Panc1 (cell line): ENCODE results near the gene CFAP97D2. TPM values are rescaled to one million over a fixed set of nuclear protein-coding genes. Genes with fewer than 3 reads are reported as not detected.

Source experiments
- ATAC-seq: fragments of 200-7000 bp; cut with Tn5 transposase; 2 replicates; pipeline ENCODE4 v1.9.1; 2020; ENCODE audit warnings: mild to moderate bottlenecking, moderate library complexity
- BruUV-seq: library from RNA; stranded (reverse); fragments of 400-500 nt; replicated peaks from 2 replicates; lab custom pipeline; 2021; lab: Mats Ljungman, UMichigan
- CTCF ChIA-PET: fragments of 300-600 bp; sonication (Branson Sonifier 250); formaldehyde crosslinking; loops from one replicate; lab custom pipeline; 2022; ENCODE audit warnings: antibody characterized with exemption; lab: Charles Lee
- POLR2A ChIA-PET: fragments of 300-600 bp; sonication (Branson Sonifier 250); formaldehyde crosslinking; loops from one replicate; lab custom pipeline; 2022; ENCODE audit warnings: antibody characterized with exemption; lab: Charles Lee
- DNase-seq: peaks from one replicate; pipeline ENCODE4 v3.0.0-alpha.2; 2010; ENCODE audit warnings: low read depth, low spot score
- H3K27ac ChIP-seq: 2 replicates; pipeline ENCODE4 v1.5.1; 2011; ENCODE audit warnings: mild to moderate bottlenecking, low read length, inconsistent platforms
- H3K27me3 ChIP-seq: fragments of 200-500 bp; sonication (Bioruptor generic); 2 replicates; pipeline ENCODE4 v1.6.0; 2014; ENCODE audit warnings: low read length, inconsistent platforms; ENCODE audit not compliant: control insufficient read depth, insufficient read depth
- H3K36me3 ChIP-seq: fragments of 200-500 bp; sonication (Bioruptor generic); 2 replicates; pipeline ENCODE4 v1.5.1; 2014; ENCODE audit warnings: inconsistent platforms, mild to moderate bottlenecking, low read length, moderate library complexity; ENCODE audit not compliant: control insufficient read depth, insufficient read depth
- H3K4me1 ChIP-seq: 2 replicates; pipeline ENCODE4 v1.5.1; 2011; ENCODE audit warnings: inconsistent platforms, mild to moderate bottlenecking, low read length, moderate library complexity; ENCODE audit not compliant: control insufficient read depth, insufficient read depth
- H3K4me3 ChIP-seq, 2 experiments: 2 replicates each; pipeline ENCODE4 v1.5.1; 2011 to 2012; ENCODE audit warnings: low read depth in 2 of 2, low read length in 2 of 2, mild to moderate bottlenecking in 2 of 2, inconsistent platforms in 1 of 2, moderate library complexity in 1 of 2
- H3K9me3 ChIP-seq: fragments of 200-500 bp; sonication (Bioruptor generic); 2 replicates; pipeline ENCODE4 v1.5.1; 2014; ENCODE audit warnings: low read depth, mild to moderate bottlenecking, inconsistent platforms, low read length, moderate library complexity; ENCODE audit not compliant: control insufficient read depth, insufficient read depth
- POLR2AphosphoS5 ChIP-seq: IDR thresholded peaks from 2 replicates; pipeline ENCODE4 v1.6.1; 2012; ENCODE audit warnings: mild to moderate bottlenecking, low read depth, low read length, moderate library complexity
- SIN3A ChIP-seq: IDR thresholded peaks from 2 replicates; pipeline ENCODE4 v1.6.1; 2012; ENCODE audit warnings: low read depth, mild to moderate bottlenecking, low read length, moderate library complexity, borderline replicate concordance; ENCODE audit not compliant: insufficient read depth
- TCF7L2 ChIP-seq: IDR thresholded peaks from 2 replicates; pipeline ENCODE4 v1.6.1; 2011; ENCODE audit warnings: mild to moderate bottlenecking, low read depth, low read length, inconsistent platforms
- in situ Hi-C: cut with HindIII; loops from 2 replicates; pipeline ENCODE4 v1.10.0; 2016; ENCODE audit warnings: low sequenced_read_pairs, low pct_unique_long_range_greater_than_20kb
- intact Hi-C: fragments of 100-400 bp; cut with micrococcal nuclease; formaldehyde crosslinking; loops from one replicate; pipeline ENCODE4 v1.10.0; 2022; ENCODE audit not compliant: unreplicated experiment
- total RNA-seq: library from RNA; stranded (reverse); gene quantifications from one replicate; pipeline ENCODE4 v1.2.1, GENCODE V29; 2021; ENCODE audit not compliant: unreplicated experiment
- TF ChIP-seq, protein P1 (sequence below), 2 experiments: IDR thresholded peaks; 2 replicates each; pipeline ENCODE4 v1.6.1; 2011 to 2012; ENCODE audit warnings: low read depth in 2 of 2, control low read depth in 1 of 2, low read length in 1 of 2, mild to moderate bottlenecking in 1 of 2, moderate library complexity in 1 of 2; ENCODE audit not compliant: insufficient read depth in 1 of 2
- TF ChIP-seq, protein P2 (sequence below): fragments of 450-650 bp; IDR thresholded peaks from 2 replicates; pipeline ENCODE4 v1.5.1; 2017; ENCODE audit warnings: mild to moderate bottlenecking

The CFAP97D2 gene
- total RNA-seq, 1 experiment from 2014 or later = not detected

DNA sequence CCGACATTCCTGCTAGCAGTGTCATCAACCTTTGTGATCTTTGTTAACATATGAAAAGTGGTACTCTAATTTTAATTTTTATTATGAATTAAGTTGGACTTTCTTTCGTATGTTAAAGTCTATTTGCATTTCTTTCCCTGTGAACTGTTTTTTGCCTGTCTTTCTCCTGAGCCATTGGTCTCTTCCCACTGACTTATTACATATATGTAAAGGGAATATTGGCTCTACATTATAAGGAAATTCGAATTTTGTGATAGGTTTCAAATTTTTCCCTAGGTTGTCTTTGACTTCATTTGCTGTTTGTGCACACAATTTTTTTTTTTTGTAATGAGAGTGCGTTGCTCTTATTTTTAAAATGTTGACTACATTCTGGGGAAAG, 55.2 kb downstream of the CFAP97D2 start:
- H3K9me3 ChIP-seq = no peaks in the 10 kb centered on the region
- POLR2A ChIA-PET = no interaction called here

DNA sequence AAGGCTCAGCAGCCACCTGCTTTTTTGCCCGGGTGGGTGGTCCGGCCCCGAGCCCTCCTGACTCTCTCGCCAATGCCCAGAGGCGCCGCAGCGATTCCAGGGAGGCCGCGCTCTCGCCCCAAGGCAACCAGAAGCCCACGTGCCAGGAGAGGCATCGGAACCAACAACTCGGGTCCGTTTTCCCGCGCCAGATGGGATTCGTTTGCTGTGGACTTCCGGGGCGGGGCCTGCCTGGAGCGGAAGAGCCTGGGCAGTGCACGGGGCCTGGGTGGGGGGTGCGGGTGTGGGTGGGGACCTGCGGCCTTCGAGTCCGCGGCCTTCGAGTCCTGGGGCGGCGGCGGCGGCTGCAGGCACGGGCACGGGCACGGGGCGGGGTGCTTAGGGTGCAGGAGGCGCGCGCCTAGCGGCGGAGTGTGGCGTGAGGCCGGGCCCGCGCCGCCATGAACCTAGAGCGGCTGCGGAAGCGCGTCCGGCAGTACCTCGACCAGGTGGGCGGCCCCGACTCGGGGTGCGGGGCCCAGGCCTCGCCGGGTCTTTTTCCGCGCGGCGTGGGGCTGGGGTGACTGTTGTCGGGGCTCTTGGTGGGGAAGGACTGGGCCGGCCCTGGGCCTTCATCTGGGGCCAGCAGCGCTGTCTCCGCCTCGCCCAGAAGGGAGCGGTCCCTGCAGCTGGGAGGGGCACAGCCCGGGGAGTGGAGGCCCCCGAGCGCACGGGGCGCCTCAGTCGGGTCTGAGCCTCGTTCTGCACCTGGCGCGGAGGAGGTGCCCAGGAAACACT, 55.8 kb downstream of the CFAP97D2 start, which contains the start of gene CDC16:
CDC16 (plus strand) TSS at position 253 of the 777 bp plus-strand sequence; CDS start at position 441, 188 bp downstream.
- H3K9me3 ChIP-seq = no peaks in the 10 kb centered on the region
- TF ChIP-seq TCF7L2 = no peak
- 0 out of 2 replicates have a peak, but pooled peaks have one; percentile 42 for TF ChIP-seq SIN3A
- TF ChIP-seq, protein P1, sequence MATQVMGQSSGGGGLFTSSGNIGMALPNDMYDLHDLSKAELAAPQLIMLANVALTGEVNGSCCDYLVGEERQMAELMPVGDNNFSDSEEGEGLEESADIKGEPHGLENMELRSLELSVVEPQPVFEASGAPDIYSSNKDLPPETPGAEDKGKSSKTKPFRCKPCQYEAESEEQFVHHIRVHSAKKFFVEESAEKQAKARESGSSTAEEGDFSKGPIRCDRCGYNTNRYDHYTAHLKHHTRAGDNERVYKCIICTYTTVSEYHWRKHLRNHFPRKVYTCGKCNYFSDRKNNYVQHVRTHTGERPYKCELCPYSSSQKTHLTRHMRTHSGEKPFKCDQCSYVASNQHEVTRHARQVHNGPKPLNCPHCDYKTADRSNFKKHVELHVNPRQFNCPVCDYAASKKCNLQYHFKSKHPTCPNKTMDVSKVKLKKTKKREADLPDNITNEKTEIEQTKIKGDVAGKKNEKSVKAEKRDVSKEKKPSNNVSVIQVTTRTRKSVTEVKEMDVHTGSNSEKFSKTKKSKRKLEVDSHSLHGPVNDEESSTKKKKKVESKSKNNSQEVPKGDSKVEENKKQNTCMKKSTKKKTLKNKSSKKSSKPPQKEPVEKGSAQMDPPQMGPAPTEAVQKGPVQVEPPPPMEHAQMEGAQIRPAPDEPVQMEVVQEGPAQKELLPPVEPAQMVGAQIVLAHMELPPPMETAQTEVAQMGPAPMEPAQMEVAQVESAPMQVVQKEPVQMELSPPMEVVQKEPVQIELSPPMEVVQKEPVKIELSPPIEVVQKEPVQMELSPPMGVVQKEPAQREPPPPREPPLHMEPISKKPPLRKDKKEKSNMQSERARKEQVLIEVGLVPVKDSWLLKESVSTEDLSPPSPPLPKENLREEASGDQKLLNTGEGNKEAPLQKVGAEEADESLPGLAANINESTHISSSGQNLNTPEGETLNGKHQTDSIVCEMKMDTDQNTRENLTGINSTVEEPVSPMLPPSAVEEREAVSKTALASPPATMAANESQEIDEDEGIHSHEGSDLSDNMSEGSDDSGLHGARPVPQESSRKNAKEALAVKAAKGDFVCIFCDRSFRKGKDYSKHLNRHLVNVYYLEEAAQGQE (IDR thresholded peaks at IDR 0.05; ENCODE audit: insufficient read depth in 1 of 2, low read depth in 2 of 2, low read length in 1 of 2) = no peak
- TF ChIP-seq POLR2AphosphoS5 = peak; percentile 39; the same call in 1 of the 2 replicates
- TF ChIP-seq, protein P2, sequence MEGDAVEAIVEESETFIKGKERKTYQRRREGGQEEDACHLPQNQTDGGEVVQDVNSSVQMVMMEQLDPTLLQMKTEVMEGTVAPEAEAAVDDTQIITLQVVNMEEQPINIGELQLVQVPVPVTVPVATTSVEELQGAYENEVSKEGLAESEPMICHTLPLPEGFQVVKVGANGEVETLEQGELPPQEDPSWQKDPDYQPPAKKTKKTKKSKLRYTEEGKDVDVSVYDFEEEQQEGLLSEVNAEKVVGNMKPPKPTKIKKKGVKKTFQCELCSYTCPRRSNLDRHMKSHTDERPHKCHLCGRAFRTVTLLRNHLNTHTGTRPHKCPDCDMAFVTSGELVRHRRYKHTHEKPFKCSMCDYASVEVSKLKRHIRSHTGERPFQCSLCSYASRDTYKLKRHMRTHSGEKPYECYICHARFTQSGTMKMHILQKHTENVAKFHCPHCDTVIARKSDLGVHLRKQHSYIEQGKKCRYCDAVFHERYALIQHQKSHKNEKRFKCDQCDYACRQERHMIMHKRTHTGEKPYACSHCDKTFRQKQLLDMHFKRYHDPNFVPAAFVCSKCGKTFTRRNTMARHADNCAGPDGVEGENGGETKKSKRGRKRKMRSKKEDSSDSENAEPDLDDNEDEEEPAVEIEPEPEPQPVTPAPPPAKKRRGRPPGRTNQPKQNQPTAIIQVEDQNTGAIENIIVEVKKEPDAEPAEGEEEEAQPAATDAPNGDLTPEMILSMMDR = no peak
- peak within 1 kb of the TSS; percentile 75 for H3K27ac ChIP-seq
- peak within 1 kb of the TSS; percentile 80 to 87 for H3K4me3 ChIP-seq
- POLR2A ChIA-PET = no interaction called here
- H3K4me1 ChIP-seq = 0 out of 2 replicates have a peak, but pooled peaks cover 4% of the 10 kb centered on the region
- ATAC-seq (peak; percentile 99), DNase-seq (no peak)
- BruUV-seq = no TSS peak
- CTCF ChIA-PET = no interaction called here
- intact Hi-C loops = no loop called here
- in situ Hi-C loops = no loop called here
- peaks cover 12% of the 10 kb centered on the region for H3K36me3 ChIP-seq
- H3K27me3 ChIP-seq = no peaks in the 10 kb centered on the region

More for the DNA sequence above, 55.2 kb downstream of the CFAP97D2 start:
- TF ChIP-seq SIN3A (no peak), POLR2AphosphoS5 (no peak), TCF7L2 (no peak)
- TF ChIP-seq, protein P1 (IDR thresholded peaks at IDR 0.05; ENCODE audit: insufficient read depth in 1 of 2, low read depth in 2 of 2, low read length in 1 of 2) = no peak
- TF ChIP-seq, protein P2 = no peak
- no peaks in the 10 kb centered on the region for H3K27me3 ChIP-seq
- no TSS peak for BruUV-seq
- 0 out of 2 replicates have a peak, but pooled peaks cover 4% of the 10 kb centered on the region for H3K4me1 ChIP-seq
- H3K36me3 ChIP-seq = peaks cover 7% of the 10 kb centered on the region
- intact Hi-C loops = no loop called here
- CTCF ChIA-PET = no interaction called here
- DNase-seq (no peak), ATAC-seq (no peak)
- in situ Hi-C loops = no loop called here
- peak overlapping the region; percentile 51 to 80 for H3K4me3 ChIP-seq
- H3K27ac ChIP-seq = peak overlapping the region; percentile 75
